ENCODE measurements around the gene KCNT1. TPM values are rescaled to one million over a fixed set of nuclear protein-coding genes. Genes with fewer than 3 reads are reported as not detected.

Gene KCNT1
- total RNA-seq, 1 donor from 2014 or later, result not detected

GRCh38 chr9:135758056-135758455, 56.1 kb downstream of the KCNT1 start:
- POLR2A ChIA-PET, result no interaction called here
- H3K4me3 Mint-ChIP-seq, result no peak overlapping the region
- H3K4me1 Mint-ChIP-seq, result no peaks in the 10 kb centered on the region
- no peaks in the 10 kb centered on the region for H3K9me3 Mint-ChIP-seq
- intact Hi-C loops (cut with micrococcal nuclease), result no loop called here
- no peaks in the 10 kb centered on the region for H3K36me3 Mint-ChIP-seq (ENCODE audit: low read depth)
- no peaks in the 10 kb centered on the region for H3K27me3 Mint-ChIP-seq
- no peak overlapping the region for H3K27ac Mint-ChIP-seq
- CTCF ChIA-PET, result no interaction called here
- no peak for ATAC-seq (ENCODE audit: low read depth)
- no peak for TF ChIP-seq CTCF (IDR thresholded peaks at IDR 0.05)
- DNase-seq, result no peak

- Mint-ChIP-seq H3K36me3 (ENCODE audit: low read depth) (no peaks in the 10 kb centered on the region), H3K27ac (no peak overlapping the region), H3K9me3 (no peaks in the 10 kb centered on the region), H3K4me1 (no peaks in the 10 kb centered on the region), H3K4me3 (no peak overlapping the region), H3K27me3 (no peaks in the 10 kb centered on the region)
- no peak for TF ChIP-seq CTCF (IDR thresholded peaks at IDR 0.05)
- intact Hi-C loops (cut with micrococcal nuclease), result no loop called here
- DNase-seq, result no peak
- no peak for ATAC-seq (ENCODE audit: low read depth)
- POLR2A ChIA-PET, result no interaction called here
- CTCF ChIA-PET, result no interaction called here
These were observed 56.9 kb downstream of the KCNT1 start for GRCh38 chr9:135758870-135759269.

- intact Hi-C loops (cut with micrococcal nuclease), result no loop called here
- Mint-ChIP-seq H3K9me3 (no peaks in the 10 kb centered on the region), H3K36me3 (ENCODE audit: low read depth) (no peaks in the 10 kb centered on the region), H3K4me3 (no peak overlapping the region), H3K27me3 (no peaks in the 10 kb centered on the region), H3K27ac (no peak overlapping the region), H3K4me1 (no peaks in the 10 kb centered on the region)
- CTCF ChIA-PET, result no interaction called here
- DNase-seq (no peak), ATAC-seq (ENCODE audit: low read depth) (no peak)
- POLR2A ChIA-PET, result no interaction called here
- TF ChIP-seq CTCF (IDR thresholded peaks at IDR 0.05), result no peak
These were observed 57.8 kb downstream of the KCNT1 start for GRCh38 chr9:135759676-135760300.

GRCh38 chr9:135760465-135760864, 58.5 kb downstream of the KCNT1 start:
- Mint-ChIP-seq H3K4me1 (no peaks in the 10 kb centered on the region), H3K4me3 (no peak overlapping the region), H3K36me3 (ENCODE audit: low read depth) (no peaks in the 10 kb centered on the region), H3K27ac (no peak overlapping the region), H3K9me3 (no peaks in the 10 kb centered on the region), H3K27me3 (no peaks in the 10 kb centered on the region)
- ATAC-seq (ENCODE audit: low read depth) (no peak), DNase-seq (no peak)
- ChIA-PET CTCF (no interaction called here), POLR2A (no interaction called here)
- intact Hi-C loops (cut with micrococcal nuclease), result no loop called here
- no peak for TF ChIP-seq CTCF (IDR thresholded peaks at IDR 0.05)

- no peak for DNase-seq
- ChIA-PET POLR2A (no interaction called here), CTCF (no interaction called here)
- Mint-ChIP-seq H3K4me3 (no peak overlapping the region), H3K27ac (no peak overlapping the region), H3K9me3 (peaks cover 3% of the 10 kb centered on the region), H3K4me1 (no peaks in the 10 kb centered on the region), H3K36me3 (ENCODE audit: low read depth) (no peaks in the 10 kb centered on the region), H3K27me3 (no peaks in the 10 kb centered on the region)
- ATAC-seq (ENCODE audit: low read depth), result no peak
- no peak for TF ChIP-seq CTCF (IDR thresholded peaks at IDR 0.05)
- intact Hi-C loops (cut with micrococcal nuclease), result no loop called here
These were observed 59.3 kb downstream of the KCNT1 start for GRCh38 chr9:135761150-135761844.

Data from activated B cell treated with CpG ODN at 0.5 μM for 24 hours (primary cell).